ENCODE measurements around the gene TBC1D22A.

DNA sequence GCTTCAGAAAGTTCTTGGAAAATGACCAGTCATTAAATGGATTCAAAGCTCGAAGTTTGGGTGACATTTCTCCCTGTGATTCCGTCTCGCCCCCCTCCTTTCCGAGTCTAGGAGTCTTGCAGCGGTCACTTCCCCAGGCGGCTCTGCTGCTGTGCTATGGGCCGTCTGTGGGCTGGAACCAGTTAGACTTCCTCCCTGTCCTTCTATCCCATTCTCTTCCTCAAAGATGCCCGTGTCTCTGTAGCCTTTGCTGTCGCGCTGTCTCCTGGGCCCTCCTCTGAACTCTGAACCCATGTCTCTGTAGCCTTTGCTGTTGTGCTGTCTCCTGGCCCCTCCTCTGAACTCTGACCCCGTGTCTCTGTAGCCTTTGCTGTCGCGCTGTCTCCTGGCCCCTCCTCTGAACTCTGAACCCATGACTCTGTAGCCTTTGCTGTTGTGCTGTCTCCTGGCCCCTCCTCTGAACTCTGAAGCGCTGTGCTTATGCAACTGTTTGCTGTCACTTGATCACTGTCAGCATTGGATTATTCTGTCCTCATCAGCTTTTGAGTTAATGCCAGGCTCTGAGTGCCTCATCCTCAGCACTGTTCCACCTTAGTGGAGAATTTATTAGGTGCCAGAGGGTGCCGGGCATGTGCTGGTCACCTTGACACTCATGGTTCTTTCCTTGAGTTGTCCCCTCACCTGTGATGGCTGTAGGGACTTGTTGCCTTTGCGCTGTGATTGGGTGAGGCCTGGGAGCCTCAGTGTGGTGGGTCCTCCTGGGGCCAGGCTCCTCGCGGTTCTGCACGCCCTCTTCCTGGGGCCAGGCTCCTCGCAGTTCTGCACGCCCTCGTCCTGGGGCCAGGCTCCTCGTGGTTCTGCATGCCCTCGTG is 173.3 kb downstream of the TBC1D22A start:
- no peak for TF ChIP-seq EZH2 (optimal IDR thresholded peaks at IDR 0.05; ENCODE audit: low read depth, low read length)
- no peak for TF ChIP-seq EZH2phosphoT487 (IDR thresholded peaks at IDR 0.05; ENCODE audit: low read length)
- no peak for TF ChIP-seq CTCF (IDR thresholded peaks at IDR 0.05; ENCODE audit: low read length)
